Peyer's patch (tissue), 4 donors: ENCODE results near the gene PRR20G. TPM values are rescaled to one million over a fixed set of nuclear protein-coding genes. Genes with fewer than 3 reads are reported as not detected.

Experiments
- DNase-seq, 3 donors: peaks; one replicate each; pipeline ENCODE4 v3.0.0-alpha.2; 2017 to 2019
- H3K27ac ChIP-seq, 4 donors: fragments of 200-600 bp; sonication (generic); one replicate each; pipeline ENCODE4 v1.5.1; 2016 to 2019
- H3K27me3 ChIP-seq, 2 donors: fragments of 200-600 bp; sonication (generic); one replicate each; pipeline ENCODE4 v1.5.1; 2019
- H3K36me3 ChIP-seq, 3 donors: fragments of 200-600 bp; sonication (generic); one replicate each; pipeline ENCODE4 v1.5.1; 2016 to 2019
- H3K4me1 ChIP-seq, 4 donors: fragments of 200-600 bp; sonication (generic); one replicate each; pipeline ENCODE4 v1.5.1; 2016 to 2019
- H3K4me3 ChIP-seq, 4 donors: fragments of 200-600 bp; sonication (generic); 1 replicate in 3 of 4; 2 replicates in 1 of 4; pipeline ENCODE4 v1.5.1; 2016 to 2019; ENCODE audit warnings: mild to moderate bottlenecking in 1 of 4
- H3K9me3 ChIP-seq, 4 donors: fragments of 200-600 bp; sonication (generic); one replicate each; pipeline ENCODE4 v1.5.1; 2016 to 2019; ENCODE audit warnings: mild to moderate bottlenecking in 1 of 4
- CTCF ChIP-seq, 6 experiments: fragments of 450-650 bp in 4 of 6; fragments of 200-600 bp in 2 of 6; sonication (generic) in 1 of 6; IDR thresholded peaks; one replicate each; pipeline ENCODE4 v1.5.1; 2017 to 2019; ENCODE audit warnings: antibody characterized with exemption in 6 of 6, mild to moderate bottlenecking in 3 of 6, moderate library complexity in 1 of 6
- POLR2A ChIP-seq, 2 donors: fragments of 450-650 bp; IDR thresholded peaks; one replicate each; pipeline ENCODE4 v1.5.1; 2017; ENCODE audit warnings: antibody characterized with exemption in 2 of 2, mild to moderate bottlenecking in 2 of 2, moderate library complexity in 2 of 2
- total RNA-seq, 4 donors: library from RNA; depleted of rRNA; stranded (reverse); fragments of >200 nt; gene quantifications; one replicate each; pipeline ENCODE4 v1.1.0, GENCODE V29; 2016

PRR20G gene
- total RNA-seq, 4 donors from 2014 or later: not detected

GRCh38 chr3:127263037-127263436, 24.8 kb downstream of the PRR20G start:
- no peaks in the 10 kb centered on the region for H3K36me3 ChIP-seq
- no peak for DNase-seq
- TF ChIP-seq CTCF (IDR thresholded peaks at IDR 0.05) (no peak), POLR2A (IDR thresholded peaks at IDR 0.05) (no peak)
- no peaks in the 10 kb centered on the region for H3K9me3 ChIP-seq
- no peaks in the 10 kb centered on the region for H3K4me1 ChIP-seq
- H3K27ac ChIP-seq: no peak overlapping the region
- H3K27me3 ChIP-seq: no peaks in the 10 kb centered on the region
- H3K4me3 ChIP-seq: no peak overlapping the region

GRCh38 chr3:127262533-127262932, 25.3 kb downstream of the PRR20G start:
- no peaks in the 10 kb centered on the region for H3K4me1 ChIP-seq
- no peak for DNase-seq
- no peak for TF ChIP-seq CTCF (IDR thresholded peaks at IDR 0.05)
- TF ChIP-seq POLR2A (IDR thresholded peaks at IDR 0.05): no peak

GRCh38 chr3:127261925-127262324, 25.9 kb downstream of the PRR20G start:
- Histone ChIP-seq H3K4me3 (no peak overlapping the region), H3K27ac (no peak overlapping the region), H3K36me3 (no peaks in the 10 kb centered on the region), H3K9me3 (no peaks in the 10 kb centered on the region), H3K27me3 (no peaks in the 10 kb centered on the region), H3K4me1 (no peaks in the 10 kb centered on the region)
- no peak for DNase-seq
- TF ChIP-seq CTCF (IDR thresholded peaks at IDR 0.05) (no peak), POLR2A (IDR thresholded peaks at IDR 0.05) (no peak)

More at GRCh38 chr3:127262533-127262932, 25.3 kb downstream of the PRR20G start:
- Histone ChIP-seq H3K4me3 (no peak overlapping the region), H3K27ac (no peak overlapping the region), H3K27me3 (no peaks in the 10 kb centered on the region), H3K36me3 (no peaks in the 10 kb centered on the region), H3K9me3 (no peaks in the 10 kb centered on the region)

GRCh38 chr3:127260826-127261555, 26.9 kb downstream of the PRR20G start:
- Histone ChIP-seq H3K27me3 (no peaks in the 10 kb centered on the region), H3K9me3 (no peaks in the 10 kb centered on the region), H3K36me3 (no peaks in the 10 kb centered on the region), H3K27ac (no peak overlapping the region), H3K4me1 (no peaks in the 10 kb centered on the region), H3K4me3 (no peak overlapping the region)
- no peak for DNase-seq
- TF ChIP-seq CTCF (IDR thresholded peaks at IDR 0.05): no peak
- no peak for TF ChIP-seq POLR2A (IDR thresholded peaks at IDR 0.05)

GRCh38 chr3:127260416-127260815, 27.4 kb downstream of the PRR20G start:
- Histone ChIP-seq H3K27me3 (no peaks in the 10 kb centered on the region), H3K27ac (no peak overlapping the region), H3K4me1 (no peaks in the 10 kb centered on the region), H3K9me3 (no peaks in the 10 kb centered on the region), H3K36me3 (no peaks in the 10 kb centered on the region), H3K4me3 (no peak overlapping the region)
- TF ChIP-seq CTCF (IDR thresholded peaks at IDR 0.05) (no peak), POLR2A (IDR thresholded peaks at IDR 0.05) (no peak)
- no peak for DNase-seq
